ENCODE data around the gene ADPGK. TPM values are rescaled to one million over a fixed set of nuclear protein-coding genes. Genes with fewer than 3 reads are reported as not detected.

ADPGK gene
- total and polyA plus RNA-seq, 2 donors (not counting 1 experiment from before 2014, with no cell fraction given), result 128 to 174 TPM

- Mint-ChIP-seq H3K27ac (no peak overlapping the region), H3K4me1 (no peaks in the 10 kb centered on the region), H3K9me3 (ENCODE audit: insufficient read depth) (no peaks in the 10 kb centered on the region), H3K4me3 (no peak overlapping the region), H3K27me3 (no peaks in the 10 kb centered on the region)
- peaks cover 15 to 37% of the 10 kb centered on the region in 2 experiments for H3K36me3 ChIP-seq (replicated peaks in 1 of 2; ENCODE audit: control extremely low read depth in 1 of 2, control insufficient read depth in 1 of 2, extremely low read depth in 1 of 2, insufficient read depth in 2 of 2, low read length in 1 of 2)
- no peak overlapping the region for H3K27ac ChIP-seq (ENCODE audit: low read length in 2 of 2)
- 95% methylated on average over 3 of the region's 4 CpGs for WGBS (ENCODE audit: insufficient coverage)
- ChIA-PET CTCF (no interaction called here), POLR2A (no interaction called here)
- DNase-seq (no peak), ATAC-seq (ENCODE audit: low read depth) (no peak)
- no peaks in the 10 kb centered on the region for H3K27me3 ChIP-seq (replicated peaks in 1 of 4; ENCODE audit: control extremely low read depth in 1 of 4, control insufficient read depth in 3 of 4, insufficient read depth in 4 of 4, low read length in 3 of 4)
- H3K9me3 ChIP-seq (ENCODE audit: control extremely low read depth in 1 of 3, control insufficient read depth in 2 of 3, insufficient read depth in 1 of 3, low read length in 2 of 3), result no peaks in the 10 kb centered on the region
- no peaks in the 10 kb centered on the region for H3K4me1 ChIP-seq (ENCODE audit: control insufficient read depth in 2 of 2, insufficient read depth in 2 of 2, low read length in 2 of 2)
- no peaks in the 10 kb centered on the region for H3K79me2 ChIP-seq (ENCODE audit: control insufficient read depth, insufficient read depth, low read length)
- TF ChIP-seq EZH2 (IDR thresholded peaks at IDR 0.05; ENCODE audit: borderline replicate concordance, insufficient read depth, low read depth, low read length, poor library complexity, severe bottlenecking), result no peak
- no peak for TF ChIP-seq CTCF (IDR thresholded peaks at IDR 0.05)
- no peak overlapping the region for H3K4me3 ChIP-seq (ENCODE audit: control extremely low read depth in 1 of 5, extremely low read depth in 1 of 5, insufficient read depth in 1 of 5, low read depth in 2 of 5, low read length in 4 of 5)
- no peak overlapping the region for H3K9ac ChIP-seq (ENCODE audit: low read length)
- intact Hi-C loops (cut with micrococcal nuclease), result no loop called here
- no peaks in the 10 kb centered on the region for H4K20me1 ChIP-seq (ENCODE audit: control insufficient read depth, insufficient read depth, low read length, poor library complexity, severe bottlenecking)
- H3K4me2 ChIP-seq (replicated peaks; ENCODE audit: low read depth, low read length, poor library complexity, severe bottlenecking), result no peak overlapping the region
- H2AFZ ChIP-seq (ENCODE audit: insufficient read depth, low read depth, low read length, poor library complexity, severe bottlenecking), result no peak overlapping the region
Measured at GRCh38 chr15:72732516-72732915, 51.0 kb downstream of the ADPGK start.

GRCh38 chr15:72732086-72732485 is 51.5 kb downstream of the ADPGK start:
- CTCF ChIA-PET, result no interaction called here
- POLR2A ChIA-PET, result no interaction called here
- no peak for DNase-seq
- Histone ChIP-seq H3K9me3 (ENCODE audit: control extremely low read depth in 1 of 3, control insufficient read depth in 2 of 3, insufficient read depth in 1 of 3, low read length in 2 of 3) (no peaks in the 10 kb centered on the region), H3K4me3 (ENCODE audit: control extremely low read depth in 1 of 5, extremely low read depth in 1 of 5, insufficient read depth in 1 of 5, low read depth in 2 of 5, low read length in 4 of 5) (no peak overlapping the region), H3K79me2 (ENCODE audit: control insufficient read depth, insufficient read depth, low read length) (no peaks in the 10 kb centered on the region), H3K27ac (ENCODE audit: low read length in 2 of 2) (no peak overlapping the region), H2AFZ (ENCODE audit: insufficient read depth, low read depth, low read length, poor library complexity, severe bottlenecking) (no peak overlapping the region), H3K4me2 (replicated peaks; ENCODE audit: low read depth, low read length, poor library complexity, severe bottlenecking) (no peak overlapping the region), H3K9ac (ENCODE audit: low read length) (no peak overlapping the region), H4K20me1 (ENCODE audit: control insufficient read depth, insufficient read depth, low read length, poor library complexity, severe bottlenecking) (no peaks in the 10 kb centered on the region), H3K36me3 (replicated peaks in 1 of 2; ENCODE audit: control extremely low read depth in 1 of 2, control insufficient read depth in 1 of 2, extremely low read depth in 1 of 2, insufficient read depth in 2 of 2, low read length in 1 of 2) (peaks cover 14 to 36% of the 10 kb centered on the region in 2 experiments), H3K4me1 (ENCODE audit: control insufficient read depth in 2 of 2, insufficient read depth in 2 of 2, low read length in 2 of 2) (no peaks in the 10 kb centered on the region), H3K27me3 (replicated peaks in 1 of 4; ENCODE audit: control extremely low read depth in 1 of 4, control insufficient read depth in 3 of 4, insufficient read depth in 4 of 4, low read length in 3 of 4) (no peaks in the 10 kb centered on the region)
- no peak for ATAC-seq (ENCODE audit: low read depth)
- no peak for TF ChIP-seq CTCF (IDR thresholded peaks at IDR 0.05)
- no peak for TF ChIP-seq EZH2 (IDR thresholded peaks at IDR 0.05; ENCODE audit: borderline replicate concordance, insufficient read depth, low read depth, low read length, poor library complexity, severe bottlenecking)
- Mint-ChIP-seq H3K27me3 (no peaks in the 10 kb centered on the region), H3K4me3 (no peak overlapping the region), H3K4me1 (no peaks in the 10 kb centered on the region), H3K9me3 (ENCODE audit: insufficient read depth) (no peaks in the 10 kb centered on the region), H3K27ac (no peak overlapping the region)
- intact Hi-C loops (cut with micrococcal nuclease), result no loop called here
